NCI-H2081 treated with DMSO at 0.1 percent for 48 hours (cell line): ENCODE results near the gene ALG12.
"Not testable (repeated sequence)": the region's sequence is repeated elsewhere in the genome, so short reads cannot be mapped to it uniquely, and the experiment has no call there.

Source experiments
- DNase-seq: peaks from one replicate; lab custom pipeline; 2025; lab: John Stamatoyannopoulos, UW

ALG12 gene

GRCh38 chr22:49945042-49945794, 27.0 kb upstream of the ALG12 start:
- DNase-seq: not testable (repeated sequence)

- DNase-seq: no peak
Observed at GRCh38 chr22:49944399-49944891, 26.2 kb upstream of the ALG12 start.

DNA sequence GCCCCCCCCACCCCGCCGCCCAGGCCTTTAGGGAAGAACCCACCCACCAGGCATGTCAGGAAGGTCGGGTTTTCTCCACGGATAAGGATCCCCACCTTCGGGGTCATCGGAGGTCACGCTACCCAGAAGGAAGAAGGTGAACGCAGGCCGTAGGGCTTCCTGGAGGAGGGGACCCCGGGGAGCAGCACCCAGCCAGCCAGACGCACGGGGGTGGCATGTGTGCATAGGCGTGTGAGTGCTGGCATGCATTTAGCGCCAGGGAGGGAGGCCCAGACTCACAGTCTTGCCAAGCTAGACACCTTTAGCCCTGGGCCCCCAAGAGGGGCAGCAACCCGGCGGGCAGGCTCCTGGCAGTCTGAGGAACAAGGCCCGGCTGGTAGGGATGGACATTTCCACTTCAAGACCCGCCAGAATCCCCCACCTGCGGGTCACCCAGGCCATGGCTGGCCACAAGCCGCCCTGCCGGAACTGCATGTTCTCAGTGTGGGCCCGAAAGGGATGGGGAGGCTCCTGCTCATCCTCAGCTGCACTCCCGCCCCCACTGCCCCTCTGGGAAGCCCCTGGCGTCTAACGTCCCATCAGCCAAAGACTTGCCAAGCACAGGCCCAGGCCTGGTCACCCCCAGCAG, 25.6 kb upstream of the ALG12 start:
- no peak for DNase-seq

- no peak for DNase-seq
Observed at GRCh38 chr22:49943405-49943765, 25.1 kb upstream of the ALG12 start.

GRCh38 chr22:49942565-49943404, 24.5 kb upstream of the ALG12 start:
- DNase-seq: no peak

GRCh38 chr22:49941507-49942316, 23.5 kb upstream of the ALG12 start:
- DNase-seq: no peak

- no peak for DNase-seq
Observed at GRCh38 chr22:49938565-49939136, 20.4 kb upstream of the ALG12 start.

- no peak for DNase-seq
Observed at GRCh38 chr22:49937758-49938564, 19.7 kb upstream of the ALG12 start.

GRCh38 chr22:49936973-49937757, 18.9 kb upstream of the ALG12 start:
- DNase-seq: no peak

DNA sequence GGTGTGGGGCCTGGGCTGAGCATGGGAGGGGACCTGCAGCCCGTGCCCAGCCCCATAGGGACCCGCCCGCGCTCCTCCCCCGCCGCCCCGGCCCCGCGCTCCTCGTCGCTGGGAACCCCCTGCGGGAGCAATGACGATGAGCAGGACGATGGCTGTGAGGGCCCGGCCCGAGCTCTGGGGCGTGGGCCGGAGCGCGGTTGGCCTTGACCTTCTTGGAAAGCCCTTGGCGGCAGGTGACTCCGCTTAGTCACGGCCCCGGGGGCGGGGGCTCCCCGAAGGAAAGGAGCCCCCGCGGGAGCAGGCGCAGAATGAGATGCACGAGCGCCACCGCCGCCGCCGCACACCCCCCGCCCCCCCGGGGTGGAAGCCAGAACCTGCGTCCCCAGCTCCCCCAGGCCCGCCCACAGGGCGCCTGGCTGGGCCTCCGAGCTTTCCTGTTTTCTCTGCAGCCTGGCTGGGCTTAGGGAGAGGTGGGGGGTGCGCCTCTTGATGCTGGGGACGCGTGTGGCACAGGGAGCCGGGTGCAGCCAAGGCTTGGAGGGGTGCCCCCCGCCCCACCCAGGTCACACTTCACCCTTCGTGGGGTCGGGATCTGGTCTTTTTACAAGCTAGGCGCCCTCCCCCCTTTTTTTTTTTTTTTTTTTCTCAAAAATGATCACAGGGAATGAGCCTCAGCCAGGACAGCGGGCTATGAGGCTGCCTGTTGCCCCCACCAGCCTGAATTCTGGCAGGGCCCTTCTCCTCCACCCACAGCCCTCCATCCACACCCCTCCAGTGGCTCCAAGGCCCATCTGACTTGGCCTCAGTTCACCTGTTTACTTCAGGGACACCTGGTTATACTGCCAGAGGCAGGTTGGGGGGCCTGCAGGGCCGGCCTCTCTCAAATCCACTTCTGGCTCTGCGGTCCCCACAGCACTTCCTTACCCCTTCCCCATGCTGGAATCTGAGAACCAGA, 18.1 kb upstream of the ALG12 start:
- no peak for DNase-seq

- DNase-seq: no peak
Observed at GRCh38 chr22:49935561-49935960, 17.3 kb upstream of the ALG12 start.

GRCh38 chr22:49934891-49935557, 16.8 kb upstream of the ALG12 start:
- DNase-seq: no peak

DNA sequence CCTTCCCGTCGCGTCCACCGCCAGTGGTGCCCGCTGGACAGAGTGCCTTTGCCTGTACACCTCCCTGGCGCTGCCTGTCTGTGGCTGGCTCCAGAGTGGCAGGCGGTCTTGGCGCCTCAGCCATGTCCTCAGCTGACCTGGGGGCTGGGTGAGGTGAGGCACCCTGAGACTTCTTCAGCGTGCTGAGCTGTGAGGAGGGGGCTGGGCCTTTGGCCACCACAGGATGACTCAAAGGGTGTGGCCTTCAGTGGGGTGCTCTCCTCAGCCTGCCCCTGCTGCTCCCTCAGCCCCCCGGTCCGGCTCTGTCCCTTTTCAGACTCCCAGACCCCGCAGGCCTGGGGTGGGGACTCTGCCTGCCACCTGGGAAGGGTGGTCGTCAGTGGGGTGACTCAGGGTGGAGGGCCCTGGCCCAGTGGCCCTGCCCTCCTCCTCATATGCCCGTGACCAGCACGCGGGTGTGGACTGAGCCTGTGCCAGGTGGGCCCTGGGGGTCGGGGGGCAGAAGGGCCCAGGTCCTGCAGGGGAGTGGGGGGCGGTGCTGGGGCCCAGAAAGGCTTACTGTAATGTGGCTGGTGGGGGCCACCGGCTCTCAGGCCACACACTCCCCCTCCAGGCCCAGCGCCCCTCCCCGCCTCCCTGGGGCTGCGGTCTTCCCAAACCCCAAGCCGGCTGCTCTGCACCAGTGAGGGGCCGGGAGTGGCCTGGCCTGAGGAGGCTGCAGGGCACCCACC, 16.1 kb upstream of the ALG12 start:
- DNase-seq: no peak

GRCh38 chr22:49933236-49934159, 15.3 kb upstream of the ALG12 start:
- DNase-seq: no peak

DNA sequence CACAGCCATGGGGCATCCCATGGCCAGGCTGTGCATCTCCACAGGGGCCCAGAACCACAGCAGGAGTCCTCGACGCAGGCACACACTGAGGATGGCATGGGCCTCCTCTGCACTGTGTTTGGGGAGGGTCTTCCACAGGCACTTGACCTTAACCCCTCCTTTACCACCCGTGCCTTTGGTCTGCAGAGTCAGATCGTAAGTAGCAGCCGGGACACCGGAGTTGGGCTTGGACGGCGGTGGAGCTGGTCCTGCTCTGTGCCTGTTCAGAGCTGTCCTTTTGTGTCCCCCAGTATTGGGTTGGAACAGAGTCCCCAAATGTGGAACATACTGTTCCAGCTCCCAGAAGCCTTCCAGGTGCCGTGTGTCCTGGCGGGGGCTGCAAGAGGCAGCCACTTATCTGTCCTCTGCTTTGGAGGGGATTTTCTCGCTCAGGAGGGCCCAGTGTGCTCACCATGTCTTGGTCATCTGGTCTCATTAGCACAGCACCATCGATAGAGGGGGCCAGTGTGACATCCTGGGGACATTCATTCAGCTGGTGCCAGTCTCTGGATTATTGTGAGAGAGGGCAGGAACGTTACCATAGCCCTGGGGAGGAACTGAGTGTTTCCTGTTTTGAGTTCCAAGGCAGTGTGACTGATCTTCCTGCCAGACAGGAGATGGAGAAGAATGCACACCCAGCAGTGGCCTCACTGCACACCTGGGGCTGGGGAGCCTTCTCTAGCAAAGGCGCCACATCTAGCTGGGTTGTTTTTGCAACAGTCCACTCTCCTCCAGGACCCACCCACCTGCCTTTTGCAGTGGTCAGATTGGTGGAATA, 12.6 kb upstream of the ALG12 start:
- DNase-seq: no peak
